ENCODE measurements around the gene PHACTR1. TPM values are rescaled to one million over a fixed set of nuclear protein-coding genes. Genes with fewer than 3 reads are reported as not detected.

PHACTR1 gene
- total and polyA plus RNA-seq, 3 donors from 2014 or later = 5.1 to 7.6 (median 6.5) TPM

- DNase-seq = no peak
- no peak overlapping the region for H3K27ac ChIP-seq
These were observed 230.7 kb downstream of the PHACTR1 start for GRCh38 chr6:12947151-12947871.

GRCh38 chr6:12947967-12948366 lies 231.4 kb downstream of the PHACTR1 start:
- Histone ChIP-seq H3K27ac (no peak overlapping the region), H3K4me3 (no peak overlapping the region), H3K36me3 (ENCODE audit: low read depth, missing control alignments) (no peaks in the 10 kb centered on the region), H3K9me3 (no peaks in the 10 kb centered on the region), H3K27me3 (no peaks in the 10 kb centered on the region), H3K4me1 (peaks cover 19% of the 10 kb centered on the region)
- intact Hi-C loops (cut with DNase I; ENCODE audit: low total_unique reads) = no loop called here
- 92 to 98% methylated on average over 1 of the region's 1 CpG for WGBS, 2 donors
- no peak for TF ChIP-seq CTCF (IDR thresholded peaks at IDR 0.05)
- TF ChIP-seq POLR2A (IDR thresholded peaks at IDR 0.05) = no peak
- no peak for DNase-seq

More at GRCh38 chr6:12947151-12947871, 230.7 kb downstream of the PHACTR1 start:
- Histone ChIP-seq H3K36me3 (ENCODE audit: low read depth, missing control alignments) (no peaks in the 10 kb centered on the region), H3K4me1 (peaks cover 14% of the 10 kb centered on the region), H3K4me3 (no peak overlapping the region), H3K27me3 (no peaks in the 10 kb centered on the region), H3K9me3 (no peaks in the 10 kb centered on the region)
- intact Hi-C loops (cut with DNase I; ENCODE audit: low total_unique reads) = no loop called here
- TF ChIP-seq CTCF (IDR thresholded peaks at IDR 0.05) (no peak), POLR2A (IDR thresholded peaks at IDR 0.05) (no peak)
- WGBS, 2 donors = 78% methylated on average over 4 of the region's 4 CpGs

GRCh38 chr6:12950976-12951375 lies 234.4 kb downstream of the PHACTR1 start:
- H3K4me1 ChIP-seq = peaks cover 19% of the 10 kb centered on the region
- no peaks in the 10 kb centered on the region for H3K36me3 ChIP-seq (ENCODE audit: low read depth, missing control alignments)
- DNase-seq = no peak
- intact Hi-C loops (cut with DNase I; ENCODE audit: low total_unique reads) = no loop called here
- H3K9me3 ChIP-seq = no peaks in the 10 kb centered on the region
- H3K27me3 ChIP-seq = no peaks in the 10 kb centered on the region
- 52 to 58% methylated on average over 5 of the region's 5 CpGs for WGBS, 2 donors
- H3K4me3 ChIP-seq = no peak overlapping the region
- no peak overlapping the region for H3K27ac ChIP-seq
- TF ChIP-seq POLR2A (IDR thresholded peaks at IDR 0.05) = no peak
- TF ChIP-seq CTCF (IDR thresholded peaks at IDR 0.05) = no peak

- Histone ChIP-seq H3K27me3 (no peaks in the 10 kb centered on the region), H3K9me3 (no peaks in the 10 kb centered on the region), H3K4me3 (no peak overlapping the region), H3K36me3 (ENCODE audit: low read depth, missing control alignments) (no peaks in the 10 kb centered on the region), H3K4me1 (peaks cover 19% of the 10 kb centered on the region), H3K27ac (no peak overlapping the region)
- TF ChIP-seq POLR2A (IDR thresholded peaks at IDR 0.05) (no peak), CTCF (IDR thresholded peaks at IDR 0.05) (no peak)
- intact Hi-C loops (cut with DNase I; ENCODE audit: low total_unique reads) = no loop called here
- no peak for DNase-seq
These were observed 234.8 kb downstream of the PHACTR1 start for GRCh38 chr6:12951415-12951814.

GRCh38 chr6:12952318-12952717 lies 235.8 kb downstream of the PHACTR1 start:
- no peaks in the 10 kb centered on the region for H3K27me3 ChIP-seq
- TF ChIP-seq CTCF (IDR thresholded peaks at IDR 0.05) = no peak
- TF ChIP-seq POLR2A (IDR thresholded peaks at IDR 0.05) = no peak
- no peaks in the 10 kb centered on the region for H3K36me3 ChIP-seq (ENCODE audit: low read depth, missing control alignments)
- no peak overlapping the region for H3K27ac ChIP-seq
- intact Hi-C loops (cut with DNase I; ENCODE audit: low total_unique reads) = no loop called here
- 24 to 38% methylated on average over 4 of the region's 4 CpGs for WGBS, 2 donors
- peaks cover 19% of the 10 kb centered on the region for H3K4me1 ChIP-seq
- no peak overlapping the region for H3K4me3 ChIP-seq
- H3K9me3 ChIP-seq = no peaks in the 10 kb centered on the region
- no peak for DNase-seq

All from testis (tissue), 3 donors.